HepG2 (cell line): ENCODE measurements around the gene TNNT1. TPM values are rescaled to one million over a fixed set of nuclear protein-coding genes. Genes with fewer than 3 reads are reported as not detected.

Source experiments
- ATAC-seq: fragments of 200-7000 bp; cut with Tn5 transposase; 3 replicates; pipeline ENCODE4 v1.9.1; 2020; ENCODE audit warnings: mild to moderate bottlenecking, moderate library complexity
- BruUV-seq: library from RNA; stranded (reverse); fragments of 400-500 nt; replicated peaks from 2 replicates; lab custom pipeline; 2021; lab: Mats Ljungman, UMichigan
- CTCF ChIA-PET: fragments of 300-600 bp; formaldehyde crosslinking; extraction: SDS; loops from one replicate; lab custom pipeline; 2021; ENCODE audit warnings: low total read pairs, inconsistent platforms, low intra/inter-chr PET ratio; lab: Yijun Ruan, JAX
- POLR2A ChIA-PET: fragments of 350-600 bp; sonication (Branson Sonifier 250); formaldehyde crosslinking; loops from one replicate; lab custom pipeline; 2020; ENCODE audit warnings: antibody characterized with exemption, inconsistent platforms; lab: Yijun Ruan, JAX
- DNase-seq: peaks from one replicate; pipeline ENCODE4 v3.0.0-alpha.2; 2015; ENCODE audit warnings: low spot score
- FAIRE-seq: peaks from 3 replicates; lab custom pipeline; 2011; peaks lifted over from hg19 to GRCh38; lab: Jason Lieb, UNC
- H2AFZ ChIP-seq: one replicate; pipeline ENCODE4 v1.6.1; 2011; ENCODE audit warnings: low read length, inconsistent platforms
- H3K27ac ChIP-seq: fragments of 300-600 bp; 3 replicates; pipeline ENCODE4 v1.8.0; 2011; ENCODE audit warnings: mixed run types, mild to moderate bottlenecking, mixed read lengths, low read length, inconsistent platforms; ENCODE audit not compliant: insufficient read depth; ENCODE audit errors: extremely low read length
- H3K27me3 ChIP-seq, 2 experiments: fragments of 200-600 bp in 1 of 2; 2 replicates in 1 of 2; 3 replicates in 1 of 2; pipeline versions ENCODE4 v1.6.0 to v1.8.0; 2011; ENCODE audit warnings: low read length in 2 of 2, mild to moderate bottlenecking in 2 of 2, moderate library complexity in 2 of 2, inconsistent platforms in 1 of 2; ENCODE audit not compliant: insufficient read depth in 2 of 2, control insufficient read depth in 1 of 2
- H3K36me3 ChIP-seq, 2 experiments: fragments of 200-600 bp in 1 of 2; replicated peaks in 1 of 2; 2 replicates in 1 of 2; 3 replicates in 1 of 2; pipeline versions ENCODE4 v1.5.1 to v1.8.0; 2011; ENCODE audit warnings: low read length in 2 of 2, inconsistent platforms in 1 of 2; ENCODE audit not compliant: insufficient read depth in 2 of 2, control insufficient read depth in 1 of 2
- H3K4me1 ChIP-seq: 2 replicates; pipeline ENCODE4 v1.5.1; 2012; ENCODE audit warnings: low read length, inconsistent platforms; ENCODE audit not compliant: insufficient read depth
- H3K4me2 ChIP-seq: 2 replicates; pipeline ENCODE4 v1.6.0; 2011; ENCODE audit warnings: low read depth, low read length, inconsistent platforms
- H3K4me3 ChIP-seq, 3 experiments: fragments of 200-600 bp in 1 of 3; sonication (generic), shearing (Covaris generic) in 1 of 3; replicated peaks in 1 of 3; 2 replicates each; pipeline ENCODE4 v1.5.1; 2011 to 2016; ENCODE audit warnings: low read length in 3 of 3, inconsistent platforms in 2 of 3, low read depth in 2 of 3, mild to moderate bottlenecking in 2 of 3, control low read depth in 1 of 3, mixed read lengths in 1 of 3; ENCODE audit not compliant: insufficient read depth in 1 of 3
- H3K79me2 ChIP-seq: one replicate; pipeline ENCODE4 v1.6.1; 2011; ENCODE audit warnings: low read length, inconsistent platforms; ENCODE audit not compliant: insufficient read depth
- H3K9ac ChIP-seq: 2 replicates; pipeline ENCODE4 v1.6.0; 2011; ENCODE audit warnings: mild to moderate bottlenecking, low read depth, low read length, inconsistent platforms; ENCODE audit not compliant: insufficient read depth
- H3K9me3 ChIP-seq: 2 replicates; pipeline ENCODE4 v1.5.1; 2012; ENCODE audit warnings: mild to moderate bottlenecking, low read length
- H4K20me1 ChIP-seq: 2 replicates; pipeline ENCODE4 v1.6.0; 2011; ENCODE audit warnings: inconsistent platforms, mild to moderate bottlenecking, low read length, moderate library complexity; ENCODE audit not compliant: insufficient read depth
- ATAD3A ChIP-seq: sonication (generic); formaldehyde crosslinking; IDR thresholded peaks from 2 replicates; pipeline ENCODE4 v1.4.0; 2020; ENCODE audit warnings: missing genetic modification reagents
- HMG20B ChIP-seq: conservative IDR thresholded peaks from 2 replicates; pipeline ENCODE4 v1.6.1; 2016; ENCODE audit warnings: missing genetic modification reagents, missing compliant biosample characterization
- MTF2 ChIP-seq: sonication (generic); formaldehyde crosslinking; IDR thresholded peaks from 2 replicates; pipeline ENCODE4 v1.5.0; 2020; ENCODE audit warnings: missing genetic modification reagents, borderline replicate concordance
- ZFP1 ChIP-seq: IDR thresholded peaks from 2 replicates; pipeline ENCODE4 v1.6.1; 2016
- ZNF275 ChIP-seq: sonication (generic); formaldehyde crosslinking; IDR thresholded peaks from 2 replicates; pipeline ENCODE4 v1.8.0; 2022; ENCODE audit warnings: missing genetic modification reagents, mild to moderate bottlenecking, inconsistent platforms, borderline replicate concordance
- ZSCAN30 ChIP-seq: sonication (generic); formaldehyde crosslinking; IDR thresholded peaks from 2 replicates; pipeline ENCODE4 v1.5.0; 2020; ENCODE audit warnings: mild to moderate bottlenecking, missing genetic modification reagents
- WGBS: methylation state at CpG from one replicate; pipeline ENCODE4 v1.1.6; 2017; ENCODE audit warnings: low lambda C conversion rate; 5-methylcytosine and 5-hydroxymethylcytosine counted together
- in situ Hi-C: cut with HindIII; loops from 2 replicates; pipeline ENCODE4 v1.10.0; 2017; ENCODE audit warnings: low pct_unique_long_range_greater_than_20kb; ENCODE audit not compliant: extremely low pct_ligation_motif_present
- intact Hi-C: fragments of 100-400 bp; cut with micrococcal nuclease; formaldehyde crosslinking; loops from one replicate; pipeline ENCODE4 v1.10.0; 2022; ENCODE audit not compliant: unreplicated experiment
- polyA plus RNA-seq, 8 experiments: library from polyadenylated mRNA; depleted of rRNA in 3 of 8; stranded (reverse) in 7 of 8; unstranded in 1 of 8; fragments of >200 nt; fragmentation: Illumina TruSeq in 4 of 8; extraction: Trizol in 4 of 8; gene quantifications; 2 replicates each; pipeline versions ENCODE4 v1.2.1 to v1.2.3, GENCODE V29; 2011 to 2016; ENCODE audit warnings: low read depth in 4 of 8, missing spikeins in 1 of 8, mixed read lengths in 1 of 8; ENCODE audit not compliant: insufficient read depth in 1 of 8
- total RNA-seq, 5 experiments: library from RNA; depleted of rRNA; stranded (reverse); fragments of >200 nt; fragmentation: Illumina TruSeq; extraction: Trizol; gene quantifications; 2 replicates each; pipeline ENCODE4 v1.2.3, GENCODE V29; 2016; ENCODE audit warnings: low read depth in 1 of 5
- TF ChIP-seq, protein P1 (sequence below): sonication (generic); formaldehyde crosslinking; IDR thresholded peaks from 2 replicates; pipeline ENCODE4 v1.8.0; 2022; ENCODE audit warnings: mild to moderate bottlenecking, missing genetic modification reagents
- TF ChIP-seq, protein P2 (sequence below): sonication (generic); formaldehyde crosslinking; IDR thresholded peaks from 2 replicates; pipeline ENCODE4 v1.5.0; 2020; ENCODE audit warnings: missing genetic modification reagents

TNNT1 gene
- total and polyA plus RNA-seq, 2 of the 13 experiments (the other 11 are each of a cell fraction or from before 2014, with no cell fraction given), result 1.3 to 2.4 TPM

DNA sequence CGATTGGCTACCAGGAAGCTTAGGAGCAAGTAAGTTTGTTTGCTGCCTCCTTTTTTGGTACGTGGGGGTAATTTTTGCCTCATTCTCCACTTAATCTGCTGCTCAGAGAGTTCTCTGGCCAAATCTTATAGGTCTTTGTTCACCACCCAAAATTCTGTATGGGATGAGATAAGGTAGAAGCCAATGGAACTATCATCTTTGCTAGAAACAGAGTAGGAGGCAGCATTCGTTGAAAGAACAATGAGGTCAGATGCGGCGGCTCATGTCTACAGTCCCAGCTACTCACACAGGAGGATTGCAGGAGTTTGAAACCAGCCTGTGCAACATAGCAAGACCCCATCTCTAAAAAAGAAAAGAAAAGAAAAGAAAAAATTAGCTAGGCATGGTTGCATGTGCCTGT, 22.4 kb upstream of the TNNT1 start:
- CTCF ChIA-PET, result no interaction called here
- Histone ChIP-seq H4K20me1 (no peaks in the 10 kb centered on the region), H3K4me1 (peaks cover 24% of the 10 kb centered on the region), H3K27ac (no peak overlapping the region), H3K9ac (no peak overlapping the region), H3K9me3 (no peaks in the 10 kb centered on the region), H3K27me3 (peaks cover 3 to 30% of the 10 kb centered on the region in 2 experiments; a peak in 4 of 5 replicates), H3K4me2 (no peak overlapping the region), H3K79me2 (no peaks in the 10 kb centered on the region), H3K4me3 (no peak overlapping the region), H2AFZ (no peak overlapping the region), H3K36me3 (no peaks in the 10 kb centered on the region)
- POLR2A ChIA-PET, result no interaction called here
- intact Hi-C loops (no loop called here), in situ Hi-C loops (no loop called here)
- ATAC-seq (no peak), DNase-seq (no peak), FAIRE-seq (no peak)
- no TSS peak for BruUV-seq
- no peak for TF ChIP-seq ZSCAN30
- no peak for TF ChIP-seq ATAD3A (CRISPR knock-in tag)
- 64% methylated on average over 5 of the region's 5 CpGs for WGBS

GRCh38 chr19:55169136-55169535, 20.1 kb upstream of the TNNT1 start:
- DNase-seq (no peak), FAIRE-seq (no peak)
- Histone ChIP-seq H2AFZ (no peak overlapping the region), H3K79me2 (no peaks in the 10 kb centered on the region), H3K4me3 (no peak overlapping the region), H3K27me3 (peaks cover 0 to 13% of the 10 kb centered on the region in 2 experiments; a peak in 3 of 5 replicates), H3K36me3 (no peaks in the 10 kb centered on the region), H3K4me2 (no peak overlapping the region), H4K20me1 (no peaks in the 10 kb centered on the region), H3K9ac (no peak overlapping the region)
- POLR2A ChIA-PET, result no interaction called here
- intact Hi-C loops, result no loop called here
- CTCF ChIA-PET, result no interaction called here
- no TSS peak for BruUV-seq
- TF ChIP-seq MTF2 (no peak), ZFP1 (CRISPR knock-in tag) (no peak), HMG20B (CRISPR knock-in tag) (no peak), ZNF275 (CRISPR knock-in tag) (no peak)
- TF ChIP-seq, protein P1, sequence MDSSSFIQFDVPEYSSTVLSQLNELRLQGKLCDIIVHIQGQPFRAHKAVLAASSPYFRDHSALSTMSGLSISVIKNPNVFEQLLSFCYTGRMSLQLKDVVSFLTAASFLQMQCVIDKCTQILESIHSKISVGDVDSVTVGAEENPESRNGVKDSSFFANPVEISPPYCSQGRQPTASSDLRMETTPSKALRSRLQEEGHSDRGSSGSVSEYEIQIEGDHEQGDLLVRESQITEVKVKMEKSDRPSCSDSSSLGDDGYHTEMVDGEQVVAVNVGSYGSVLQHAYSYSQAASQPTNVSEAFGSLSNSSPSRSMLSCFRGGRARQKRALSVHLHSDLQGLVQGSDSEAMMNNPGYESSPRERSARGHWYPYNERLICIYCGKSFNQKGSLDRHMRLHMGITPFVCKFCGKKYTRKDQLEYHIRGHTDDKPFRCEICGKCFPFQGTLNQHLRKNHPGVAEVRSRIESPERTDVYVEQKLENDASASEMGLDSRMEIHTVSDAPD (CRISPR knock-in tag), result no peak
- TF ChIP-seq, protein P2, sequence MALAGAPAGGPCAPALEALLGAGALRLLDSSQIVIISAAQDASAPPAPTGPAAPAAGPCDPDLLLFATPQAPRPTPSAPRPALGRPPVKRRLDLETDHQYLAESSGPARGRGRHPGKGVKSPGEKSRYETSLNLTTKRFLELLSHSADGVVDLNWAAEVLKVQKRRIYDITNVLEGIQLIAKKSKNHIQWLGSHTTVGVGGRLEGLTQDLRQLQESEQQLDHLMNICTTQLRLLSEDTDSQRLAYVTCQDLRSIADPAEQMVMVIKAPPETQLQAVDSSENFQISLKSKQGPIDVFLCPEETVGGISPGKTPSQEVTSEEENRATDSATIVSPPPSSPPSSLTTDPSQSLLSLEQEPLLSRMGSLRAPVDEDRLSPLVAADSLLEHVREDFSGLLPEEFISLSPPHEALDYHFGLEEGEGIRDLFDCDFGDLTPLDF (CRISPR knock-in tag), result no peak
- TF ChIP-seq, all 625 proteins: peak for 0
- Histone ChIP-seq H3K27ac (no peak overlapping the region), H3K9me3 (no peaks in the 10 kb centered on the region), H3K4me1 (peaks cover 18% of the 10 kb centered on the region)
- ATAC-seq, result no peak
- in situ Hi-C loops, result no loop called here
- WGBS, result 21% methylated on average over 4 of the region's 4 CpGs
